HEK293T (cell line): ENCODE results near the gene ANK3.

Experiments used
- ARNT ChIP-seq: fragments of 450-650 bp; IDR thresholded peaks from 2 replicates; pipeline ENCODE4 v1.6.1; 2017; ENCODE audit warnings: mild to moderate bottlenecking
- BHLHE40 ChIP-seq: fragments of 450-650 bp; IDR thresholded peaks from 2 replicates; pipeline ENCODE4 v1.6.1; 2016; ENCODE audit warnings: mild to moderate bottlenecking, moderate library complexity, borderline replicate concordance
- ELF4 ChIP-seq: fragments of 450-650 bp; IDR thresholded peaks from 2 replicates; pipeline ENCODE4 v1.6.1; 2017; ENCODE audit warnings: antibody characterized with exemption
- FOXA1 ChIP-seq: fragments of 450-650 bp; IDR thresholded peaks from 2 replicates; pipeline ENCODE4 v1.6.1; 2016; ENCODE audit warnings: mild to moderate bottlenecking
- FOXK2 ChIP-seq: fragments of 450-650 bp; IDR thresholded peaks from 2 replicates; pipeline ENCODE4 v1.6.1; 2016; ENCODE audit warnings: mild to moderate bottlenecking
- FOXM1 ChIP-seq: fragments of 450-650 bp; IDR thresholded peaks from 2 replicates; pipeline ENCODE4 v1.6.1; 2017; ENCODE audit warnings: mild to moderate bottlenecking, borderline replicate concordance
- LEF1 ChIP-seq: fragments of 450-650 bp; IDR thresholded peaks from 2 replicates; pipeline ENCODE4 v1.6.1; 2017; ENCODE audit warnings: mild to moderate bottlenecking, borderline replicate concordance
- NFRKB ChIP-seq: fragments of 450-650 bp; IDR thresholded peaks from 2 replicates; pipeline ENCODE4 v1.6.1; 2016; ENCODE audit warnings: mild to moderate bottlenecking, moderate library complexity
- SUZ12 ChIP-seq: fragments of 450-650 bp; IDR thresholded peaks from 2 replicates; pipeline ENCODE4 v1.6.1; 2016; ENCODE audit warnings: mild to moderate bottlenecking
- TARDBP ChIP-seq: fragments of 450-650 bp; IDR thresholded peaks from 2 replicates; pipeline ENCODE4 v1.6.1; 2016
- ZNF384 ChIP-seq: fragments of 450-650 bp; IDR thresholded peaks from 2 replicates; pipeline ENCODE4 v1.6.1; 2016
- TF ChIP-seq, protein P1 (sequence below): fragments of 450-650 bp; IDR thresholded peaks from 2 replicates; pipeline ENCODE4 v1.6.1; 2016

DNA sequence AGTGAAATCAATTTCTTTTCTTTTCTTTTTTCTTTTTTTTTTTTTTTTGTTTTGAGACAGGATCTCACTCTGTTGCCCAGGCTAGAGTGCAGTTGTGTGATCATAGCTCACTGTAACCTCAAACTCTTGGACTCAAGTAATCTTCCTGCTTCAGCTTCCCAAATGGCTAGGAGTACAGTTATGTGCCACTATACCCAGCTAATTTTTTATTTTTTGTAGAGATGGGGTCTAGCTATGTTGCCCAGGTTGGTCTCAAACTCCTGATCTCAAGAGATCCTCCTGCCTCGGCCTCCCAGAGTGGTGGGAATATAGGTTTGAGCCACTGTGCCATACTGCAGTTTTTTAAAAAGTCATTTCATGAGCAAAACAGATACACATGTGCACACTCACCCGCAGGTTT is 79.8 kb downstream of the ANK3 start:
- TF ChIP-seq ZNF384 (no peak), ARNT (no peak), BHLHE40 (no peak), TARDBP (no peak), FOXM1 (no peak), LEF1 (no peak), NFRKB (no peak), FOXK2 (no peak), FOXA1 (no peak), SUZ12 (no peak), ELF4 (no peak)
- TF ChIP-seq, protein P1, sequence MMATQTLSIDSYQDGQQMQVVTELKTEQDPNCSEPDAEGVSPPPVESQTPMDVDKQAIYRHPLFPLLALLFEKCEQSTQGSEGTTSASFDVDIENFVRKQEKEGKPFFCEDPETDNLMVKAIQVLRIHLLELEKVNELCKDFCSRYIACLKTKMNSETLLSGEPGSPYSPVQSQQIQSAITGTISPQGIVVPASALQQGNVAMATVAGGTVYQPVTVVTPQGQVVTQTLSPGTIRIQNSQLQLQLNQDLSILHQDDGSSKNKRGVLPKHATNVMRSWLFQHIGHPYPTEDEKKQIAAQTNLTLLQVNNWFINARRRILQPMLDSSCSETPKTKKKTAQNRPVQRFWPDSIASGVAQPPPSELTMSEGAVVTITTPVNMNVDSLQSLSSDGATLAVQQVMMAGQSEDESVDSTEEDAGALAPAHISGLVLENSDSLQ: no peak
